ENCODE data around the gene FBXW5. TPM values are rescaled to one million over a fixed set of nuclear protein-coding genes. Genes with fewer than 3 reads are reported as not detected.

The FBXW5 gene
- total RNA-seq, 2 donors from 2014 or later, result 64.2 to 76.5 TPM

- Histone ChIP-seq H3K36me3 (ENCODE audit: control insufficient read depth, insufficient read depth, low read length) (no peaks in the 10 kb centered on the region), H3K27ac (ENCODE audit: low read depth, low read length) (no peak overlapping the region), H3K9me3 (ENCODE audit: control insufficient read depth, low read length) (no peaks in the 10 kb centered on the region), H3K4me1 (ENCODE audit: control insufficient read depth, insufficient read depth, low read length) (no peaks in the 10 kb centered on the region), H3K9ac (ENCODE audit: extremely low read depth, low read length, poor library complexity, severe bottlenecking) (no peak overlapping the region), H3K27me3 (ENCODE audit: control insufficient read depth, insufficient read depth, low read length, poor library complexity, severe bottlenecking) (no peaks in the 10 kb centered on the region), H3K4me3 (ENCODE audit: low read length) (no peak overlapping the region)
- H3K27ac Mint-ChIP-seq, result no peak overlapping the region
- no peak for DNase-seq
- 92 to 93% methylated on average over 11 to 15 of the region's 15 CpGs for WGBS, 2 experiments (ENCODE audit: insufficient coverage in 1 of 2, insufficient read length in 1 of 2)
- peaks cover 8% of the 10 kb centered on the region for H3K4me1 Mint-ChIP-seq
- no peaks in the 10 kb centered on the region for H3K36me3 Mint-ChIP-seq (ENCODE audit: low read depth)
- TF ChIP-seq CTCF (conservative IDR thresholded peaks at IDR 0.05), result no peak
- H3K27me3 Mint-ChIP-seq (ENCODE audit: insufficient read depth), result peaks cover 1% of the 10 kb centered on the region
- H3K9me3 Mint-ChIP-seq, result no peaks in the 10 kb centered on the region
- H3K4me3 Mint-ChIP-seq, result no peak overlapping the region
Measured at GRCh38 chr9:136963341-136963740, 18.8 kb upstream of the FBXW5 start.

GRCh38 chr9:136962701-136963248 lies 18.2 kb upstream of the FBXW5 start:
- no peak overlapping the region for H3K4me3 ChIP-seq (ENCODE audit: low read length)
- Mint-ChIP-seq H3K4me1 (peaks cover 8% of the 10 kb centered on the region), H3K27me3 (ENCODE audit: insufficient read depth) (peaks cover 1% of the 10 kb centered on the region), H3K27ac (no peak overlapping the region), H3K36me3 (ENCODE audit: low read depth) (no peaks in the 10 kb centered on the region), H3K9me3 (no peaks in the 10 kb centered on the region), H3K4me3 (no peak overlapping the region)
- no peaks in the 10 kb centered on the region for H3K9me3 ChIP-seq (ENCODE audit: control insufficient read depth, low read length)
- no peak for TF ChIP-seq CTCF (conservative IDR thresholded peaks at IDR 0.05)
- H3K27ac ChIP-seq (ENCODE audit: low read depth, low read length), result no peak overlapping the region
- 91 to 100% methylated on average over 6 to 11 of the region's 11 CpGs for WGBS, 2 experiments (ENCODE audit: insufficient coverage in 1 of 2, insufficient read length in 1 of 2)
- H3K9ac ChIP-seq (ENCODE audit: extremely low read depth, low read length, poor library complexity, severe bottlenecking), result no peak overlapping the region
- no peaks in the 10 kb centered on the region for H3K4me1 ChIP-seq (ENCODE audit: control insufficient read depth, insufficient read depth, low read length)
- DNase-seq, result no peak
- H3K27me3 ChIP-seq (ENCODE audit: control insufficient read depth, insufficient read depth, low read length, poor library complexity, severe bottlenecking), result no peaks in the 10 kb centered on the region
- H3K36me3 ChIP-seq (ENCODE audit: control insufficient read depth, insufficient read depth, low read length), result no peaks in the 10 kb centered on the region

- Histone ChIP-seq H3K4me1 (ENCODE audit: control insufficient read depth, insufficient read depth, low read length) (no peaks in the 10 kb centered on the region), H3K4me3 (ENCODE audit: low read length) (no peak overlapping the region), H3K27ac (ENCODE audit: low read depth, low read length) (no peak overlapping the region), H3K36me3 (ENCODE audit: control insufficient read depth, insufficient read depth, low read length) (no peaks in the 10 kb centered on the region), H3K9me3 (ENCODE audit: control insufficient read depth, low read length) (no peaks in the 10 kb centered on the region), H3K9ac (ENCODE audit: extremely low read depth, low read length, poor library complexity, severe bottlenecking) (no peak overlapping the region), H3K27me3 (ENCODE audit: control insufficient read depth, insufficient read depth, low read length, poor library complexity, severe bottlenecking) (no peaks in the 10 kb centered on the region)
- WGBS, 2 experiments (ENCODE audit: insufficient coverage in 1 of 2, insufficient read length in 1 of 2), result 83 to 95% methylated on average over 6 to 9 of the region's 9 CpGs
- no peak for TF ChIP-seq CTCF (conservative IDR thresholded peaks at IDR 0.05)
- DNase-seq, result no peak
- H3K27me3 Mint-ChIP-seq (ENCODE audit: insufficient read depth), result peaks cover 1% of the 10 kb centered on the region
- no peaks in the 10 kb centered on the region for H3K36me3 Mint-ChIP-seq (ENCODE audit: low read depth)
- no peak overlapping the region for H3K27ac Mint-ChIP-seq
- H3K9me3 Mint-ChIP-seq, result no peaks in the 10 kb centered on the region
- no peak overlapping the region for H3K4me3 Mint-ChIP-seq
- peaks cover 8% of the 10 kb centered on the region for H3K4me1 Mint-ChIP-seq
Measured at GRCh38 chr9:136962163-136962562, 17.6 kb upstream of the FBXW5 start.
